HG03097 (cell line): ENCODE data around the gene SLC8A2.

Source experiments
- ATAC-seq: cut with Tn5 transposase; IDR thresholded peaks from one replicate; pipeline ENCODE4 v1.9.1; 2021; ENCODE audit not compliant: unreplicated experiment, low FRiP score

Gene SLC8A2

DNA sequence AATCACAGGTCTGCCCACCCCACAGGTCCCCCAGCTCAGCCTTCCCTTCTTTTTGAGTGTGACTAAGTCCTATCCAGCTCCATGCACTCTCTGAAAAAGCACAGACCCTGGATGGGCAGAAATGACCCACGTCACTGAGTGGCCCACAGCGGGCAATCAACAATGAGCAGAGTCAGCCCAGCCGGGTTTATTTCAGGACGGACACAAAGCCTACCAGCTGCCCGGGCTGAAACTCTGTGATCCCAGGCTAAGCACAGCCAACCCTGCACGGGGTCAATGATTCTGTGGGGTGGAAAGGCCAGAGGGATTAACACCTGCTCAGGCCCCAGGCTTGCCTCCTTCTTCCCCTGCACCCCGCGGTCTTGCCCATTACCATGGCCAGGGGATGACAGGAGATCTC is 34.8 kb upstream of the SLC8A2 start:
- ATAC-seq, result no peak

DNA sequence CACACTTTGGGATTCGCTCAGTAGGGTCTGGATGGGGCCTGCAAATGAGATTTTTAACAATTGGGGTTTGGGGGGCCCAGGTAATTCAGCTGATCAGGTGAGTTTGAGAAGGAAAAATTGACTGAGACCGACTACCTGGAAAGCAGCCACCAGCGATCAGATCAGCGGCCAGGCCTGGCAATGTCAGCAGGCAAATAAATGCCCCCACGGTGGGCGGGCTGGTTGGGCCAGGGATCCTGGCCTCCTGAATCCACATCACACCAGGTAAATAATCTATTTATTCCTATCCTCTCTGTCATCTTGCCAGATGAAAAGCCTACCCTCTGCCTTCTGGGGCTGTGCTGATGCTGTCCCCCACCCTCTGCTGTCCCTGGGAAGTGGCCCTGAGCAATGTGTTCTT is 33.8 kb upstream of the SLC8A2 start:
- no peak for ATAC-seq

GRCh38 chr19:47503826-47504150 is 32.1 kb upstream of the SLC8A2 start:
- no peak for ATAC-seq

DNA sequence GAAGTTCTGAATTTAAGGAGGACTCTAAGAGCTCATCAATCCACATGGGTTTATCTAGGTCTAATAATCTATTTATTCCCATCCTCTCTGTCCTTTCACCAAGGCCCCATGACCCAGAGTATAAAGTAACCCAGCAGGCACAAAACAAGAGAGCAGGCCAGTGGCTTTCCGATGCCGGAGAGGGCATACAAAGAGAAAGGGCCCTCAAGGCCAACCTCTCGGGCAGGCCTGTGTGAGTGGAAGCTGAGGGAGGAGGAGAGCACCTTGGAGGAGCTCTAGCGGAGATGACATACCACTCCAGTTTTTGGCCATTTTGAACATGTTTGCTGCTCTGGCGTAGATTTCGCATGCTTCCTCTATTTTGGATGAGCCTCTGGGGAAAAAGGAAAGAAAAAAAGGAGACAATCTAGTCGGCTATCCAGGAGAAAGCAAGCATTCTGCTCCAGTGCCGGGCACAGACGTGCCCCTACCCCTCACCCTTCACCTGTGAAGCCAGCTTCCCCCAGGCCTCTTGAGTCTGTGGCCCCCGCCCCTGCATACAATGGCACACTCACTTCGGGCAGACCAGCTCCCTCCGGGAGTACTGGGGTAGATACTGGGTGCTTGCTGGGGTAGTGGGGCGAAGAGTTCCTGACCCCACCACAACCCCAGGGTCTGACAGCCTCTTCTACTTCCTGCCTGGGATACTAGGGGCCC is 31.6 kb upstream of the SLC8A2 start:
- no peak for ATAC-seq

- no peak for ATAC-seq
Observed at GRCh38 chr19:47499863-47500830, 28.5 kb upstream of the SLC8A2 start.

- no peak for ATAC-seq
Observed at GRCh38 chr19:47499371-47499770, 27.7 kb upstream of the SLC8A2 start.

- no peak for ATAC-seq
Observed at GRCh38 chr19:47498561-47498960, 26.9 kb upstream of the SLC8A2 start.

- ATAC-seq, result no peak
Observed at GRCh38 chr19:47497821-47498520, 26.3 kb upstream of the SLC8A2 start.

- ATAC-seq, result no peak
Observed at GRCh38 chr19:47497050-47497766, 25.5 kb upstream of the SLC8A2 start.

DNA sequence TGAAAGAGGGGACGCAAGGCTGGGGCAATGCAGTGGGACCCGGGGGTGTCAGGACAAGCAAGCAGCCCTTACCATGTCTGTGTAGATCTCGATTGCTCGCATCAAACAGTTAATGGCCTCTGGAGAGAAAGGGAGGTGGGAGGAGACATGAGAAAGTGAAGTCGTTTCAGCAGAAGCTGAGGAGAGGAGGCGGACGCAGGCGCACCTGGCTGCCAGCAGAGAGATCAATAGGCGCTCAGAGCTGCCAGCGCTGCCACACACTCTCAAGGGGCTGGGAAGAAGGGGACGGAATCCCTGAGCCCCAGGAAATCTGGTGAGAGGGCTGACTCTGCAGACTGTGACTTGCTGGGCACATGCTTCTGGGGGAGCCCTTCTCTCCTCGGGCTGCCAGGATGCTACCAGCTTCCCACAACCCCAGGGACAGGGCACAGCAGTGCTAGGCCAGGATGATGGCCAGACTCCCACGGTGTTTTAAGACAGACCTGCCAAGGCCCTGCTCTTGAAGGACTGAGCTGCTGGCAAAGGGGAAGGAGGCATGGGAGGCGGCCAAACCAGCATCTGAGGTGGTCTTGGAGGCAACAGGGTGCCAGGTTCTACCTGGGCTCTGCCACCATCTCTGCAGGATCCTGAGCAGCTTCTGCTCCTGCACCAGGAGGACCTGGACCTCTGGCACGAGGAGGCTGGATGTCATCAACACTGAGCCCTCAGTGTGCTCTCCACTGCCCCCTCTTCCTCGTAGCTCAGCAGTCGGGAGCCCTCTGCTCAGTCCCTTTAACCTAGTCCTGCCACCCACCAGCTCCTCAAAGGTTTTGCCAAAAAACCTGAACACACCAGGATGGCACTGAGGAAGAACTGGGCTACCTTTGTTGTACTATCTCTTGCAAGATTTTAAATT is 24.0 kb upstream of the SLC8A2 start:
- no peak for ATAC-seq

GRCh38 chr19:47494729-47495128 is 23.0 kb upstream of the SLC8A2 start:
- ATAC-seq, result no peak

DNA sequence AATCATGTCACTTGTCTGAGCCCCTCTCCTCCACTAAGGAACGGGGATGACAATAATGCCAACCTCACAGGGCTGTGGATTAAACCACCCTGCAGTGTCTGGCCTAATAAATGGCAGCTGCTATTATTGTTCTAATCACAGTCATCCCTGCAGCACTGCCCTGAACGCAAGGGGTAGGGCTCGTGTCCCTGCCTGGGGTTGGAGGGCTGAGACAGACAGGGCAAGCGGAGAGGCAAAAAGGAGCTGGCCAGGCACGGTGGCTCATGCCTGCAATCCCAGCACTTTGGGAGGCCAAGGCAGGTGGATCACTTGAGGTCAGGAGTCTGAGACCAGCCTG is 22.5 kb upstream of the SLC8A2 start:
- no peak for ATAC-seq

DNA sequence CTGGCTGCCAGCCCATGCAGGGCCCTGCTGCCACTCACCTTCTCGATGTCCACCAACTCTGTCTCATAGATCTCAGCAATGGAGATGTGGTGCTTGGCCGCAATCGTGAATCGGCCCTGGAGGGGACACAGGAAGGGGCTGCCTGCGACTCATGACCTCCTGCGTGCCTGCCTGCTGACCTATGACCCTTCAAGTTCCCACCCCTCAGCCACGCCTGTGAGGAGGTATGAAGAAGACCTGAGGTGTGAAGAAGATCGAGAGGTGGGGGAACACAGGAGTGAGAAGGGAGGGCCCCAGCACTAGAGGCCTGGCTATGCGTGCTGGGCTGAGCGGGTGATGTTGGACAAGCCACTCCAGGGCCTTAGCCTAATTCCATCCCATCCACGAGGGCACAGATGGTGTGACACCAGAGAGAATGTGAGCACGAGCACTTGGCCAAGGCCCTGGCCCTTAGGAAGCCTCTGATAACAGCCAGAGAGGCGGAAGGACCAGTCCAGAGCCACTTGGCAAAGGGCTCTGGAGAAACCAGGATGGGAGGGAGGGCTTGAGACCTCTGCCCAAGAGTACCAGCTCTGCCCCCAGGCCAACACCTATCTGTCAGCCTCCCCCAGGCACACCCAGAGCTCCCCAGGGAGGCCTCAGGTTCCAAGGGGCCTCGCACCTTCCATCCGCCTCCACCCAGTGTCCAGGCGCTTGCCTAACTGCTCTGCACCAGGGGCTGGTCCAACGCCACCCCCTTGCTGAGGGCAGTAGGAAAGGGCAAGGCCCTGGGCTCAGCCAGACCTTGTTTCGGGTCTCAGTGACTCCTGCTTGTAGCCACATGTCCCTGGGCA is 21.9 kb upstream of the SLC8A2 start:
- ATAC-seq, result no peak

GRCh38 chr19:47492571-47493377 is 21.1 kb upstream of the SLC8A2 start:
- no peak for ATAC-seq

DNA sequence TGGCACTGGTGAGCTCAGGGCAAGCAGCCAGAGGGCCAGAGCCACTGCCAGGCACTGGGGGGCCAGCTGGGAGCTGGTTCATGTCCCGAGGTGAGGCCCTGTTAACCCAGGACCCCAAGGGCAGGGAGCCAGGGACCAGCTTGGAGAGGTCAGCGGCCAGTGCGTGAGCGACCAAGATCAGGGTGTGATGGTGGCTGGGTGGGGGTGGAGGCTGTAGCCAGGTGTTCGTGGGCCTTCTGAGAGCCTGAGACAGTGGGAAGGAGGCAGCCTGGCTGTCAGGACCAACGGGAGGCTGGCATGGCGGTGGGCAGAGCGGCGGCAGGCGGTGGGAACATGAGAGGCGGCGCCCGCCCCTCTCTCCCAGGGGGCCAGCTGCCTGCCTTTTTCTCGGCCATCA is 20.4 kb upstream of the SLC8A2 start:
- ATAC-seq, result no peak

DNA sequence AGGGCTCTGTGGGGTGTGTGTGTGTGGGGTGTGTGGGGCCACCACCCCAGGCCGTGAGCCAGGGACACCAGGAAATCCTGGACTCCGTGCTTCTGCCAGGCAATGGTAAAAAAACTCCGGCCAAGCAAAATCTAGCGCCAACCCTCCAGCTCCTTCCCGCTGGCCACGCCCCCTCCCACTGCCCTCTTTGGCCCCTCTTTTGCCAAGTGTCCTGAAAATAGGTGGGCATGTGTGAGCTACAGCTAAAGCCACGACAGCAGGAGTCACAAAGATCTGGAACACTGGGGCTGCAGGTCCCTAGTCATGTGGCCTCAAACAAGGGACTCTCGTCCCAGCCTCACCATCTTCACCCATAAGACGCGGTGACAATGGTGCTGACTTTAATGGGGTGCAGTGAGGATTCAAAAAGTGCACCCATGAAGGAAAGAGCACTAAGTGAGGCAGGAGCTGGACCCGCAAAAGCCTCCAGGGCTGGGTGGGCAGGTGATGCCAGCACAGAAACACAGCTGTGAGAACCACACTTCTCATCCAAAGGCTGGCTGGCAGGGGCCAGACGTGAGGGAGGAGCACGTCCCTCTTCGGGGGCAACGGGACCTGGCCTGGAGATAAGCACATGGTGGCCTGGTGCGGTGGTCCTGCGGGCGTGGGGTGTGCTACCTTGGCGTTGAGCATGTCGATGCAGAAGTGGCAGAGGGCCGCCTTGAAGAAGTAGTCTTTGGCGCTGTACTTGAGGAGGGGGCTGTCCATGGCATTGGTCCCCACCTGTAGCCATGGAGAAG is 19.9 kb upstream of the SLC8A2 start:
- ATAC-seq, result no peak

DNA sequence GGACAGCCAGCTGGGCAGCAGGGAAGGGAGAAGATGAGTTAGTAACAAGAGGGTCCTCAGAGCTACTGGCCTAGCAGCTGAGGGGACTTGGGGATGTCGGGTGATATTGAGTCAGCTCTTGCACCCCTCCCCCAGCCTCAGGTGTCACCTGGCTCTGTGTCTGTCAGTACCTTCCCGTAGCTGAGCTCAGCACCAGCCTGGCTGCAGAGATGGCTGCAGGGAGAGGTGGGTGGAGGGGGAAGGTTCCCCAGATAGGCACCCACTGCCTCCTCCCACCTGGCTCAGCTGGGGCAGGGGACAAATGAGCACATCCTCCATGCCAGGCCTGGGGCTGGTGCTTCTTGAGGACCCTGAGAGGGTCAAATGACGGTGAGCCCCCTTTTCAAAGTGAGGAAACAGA is 19.2 kb upstream of the SLC8A2 start:
- ATAC-seq, result no peak
